Choroid plexus epithelial cell (primary cell): ENCODE measurements around the gene PSTPIP1.

Experiments used
- DNase-seq: peaks from one replicate; pipeline ENCODE4 v3.0.0-alpha.2; 2010; ENCODE audit warnings: low read depth
- H3K4me3 ChIP-seq: 2 replicates; pipeline ENCODE4 v1.5.1; 2011; ENCODE audit warnings: low read depth, mild to moderate bottlenecking, control low read depth, low read length, moderate library complexity
- CTCF ChIP-seq: conservative IDR thresholded peaks from 2 replicates; pipeline ENCODE4 v1.5.1; 2011; ENCODE audit warnings: low read depth, mild to moderate bottlenecking, control low read depth, inconsistent platforms, low read length, moderate library complexity

The PSTPIP1 gene

GRCh38 chr15:76978522-76979330, 16.2 kb upstream of the PSTPIP1 start:
- no peak overlapping the region for H3K4me3 ChIP-seq
- no peak for DNase-seq
- TF ChIP-seq CTCF, result no peak

GRCh38 chr15:76979331-76979925, 15.5 kb upstream of the PSTPIP1 start:
- H3K4me3 ChIP-seq, result no peak overlapping the region
- DNase-seq, result peak; percentile 30
- no peak for TF ChIP-seq CTCF

GRCh38 chr15:76979996-76980520, 14.9 kb upstream of the PSTPIP1 start:
- TF ChIP-seq CTCF, result no peak
- H3K4me3 ChIP-seq, result no peak overlapping the region
- no peak for DNase-seq

- no peak for TF ChIP-seq CTCF
- H3K4me3 ChIP-seq, result no peak overlapping the region
- no peak for DNase-seq
These were observed 12.6 kb upstream of the PSTPIP1 start for GRCh38 chr15:76982356-76982755.

- DNase-seq, result no peak
- no peak for TF ChIP-seq CTCF
- H3K4me3 ChIP-seq, result no peak overlapping the region
These were observed 12.2 kb upstream of the PSTPIP1 start for GRCh38 chr15:76982756-76983155.

- DNase-seq, result peak; percentile 71
- H3K4me3 ChIP-seq, result no peak overlapping the region
These were observed 11.1 kb upstream of the PSTPIP1 start for GRCh38 chr15:76983590-76984375.

More at GRCh38 chr15:76983590-76984375, 11.1 kb upstream of the PSTPIP1 start:
- no peak for TF ChIP-seq CTCF
